HG03575 (cell line): ENCODE results near the gene COQ10A.
"Not testable (repeated sequence)": the region's sequence is repeated elsewhere in the genome, so short reads cannot be mapped to it uniquely, and the experiment has no call there.

Experiments
- ATAC-seq: cut with Tn5 transposase; IDR thresholded peaks from one replicate; pipeline ENCODE4 v1.9.1; 2021; ENCODE audit not compliant: unreplicated experiment, insufficient number of reproducible peaks, low FRiP score; ENCODE audit errors: extremely low read depth

COQ10A gene

DNA sequence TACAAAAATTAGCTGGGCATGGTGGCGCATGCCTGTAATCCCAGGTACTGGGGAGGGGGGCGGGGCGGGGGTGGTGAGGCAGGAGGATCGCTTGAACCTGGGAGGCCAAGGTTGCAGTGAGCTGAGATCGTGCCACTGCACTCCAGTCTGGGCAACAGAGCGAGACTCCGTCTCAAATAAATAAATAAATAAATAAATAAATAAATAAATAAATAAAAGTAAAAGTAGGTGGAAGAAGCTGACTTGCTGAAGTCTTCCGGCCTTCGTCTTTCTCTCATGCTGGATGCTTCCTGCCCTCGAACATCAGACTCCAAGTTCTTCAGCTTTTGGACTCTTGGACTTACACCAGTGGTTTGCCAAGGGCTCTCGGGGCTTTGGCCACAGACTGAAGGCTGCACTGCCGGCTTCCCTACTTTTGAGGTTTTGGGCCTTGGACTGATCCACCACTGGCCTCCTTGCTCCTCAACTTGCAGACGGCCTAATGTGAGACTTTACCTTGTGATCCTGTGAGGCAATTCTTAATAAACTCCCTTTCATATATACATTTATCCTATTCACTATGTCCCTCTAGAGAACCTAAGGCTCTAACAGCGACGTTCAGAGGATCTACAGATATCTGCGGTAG lies 562 bp upstream of the COQ10A start:
- ATAC-seq = not testable (repeated sequence)

DNA sequence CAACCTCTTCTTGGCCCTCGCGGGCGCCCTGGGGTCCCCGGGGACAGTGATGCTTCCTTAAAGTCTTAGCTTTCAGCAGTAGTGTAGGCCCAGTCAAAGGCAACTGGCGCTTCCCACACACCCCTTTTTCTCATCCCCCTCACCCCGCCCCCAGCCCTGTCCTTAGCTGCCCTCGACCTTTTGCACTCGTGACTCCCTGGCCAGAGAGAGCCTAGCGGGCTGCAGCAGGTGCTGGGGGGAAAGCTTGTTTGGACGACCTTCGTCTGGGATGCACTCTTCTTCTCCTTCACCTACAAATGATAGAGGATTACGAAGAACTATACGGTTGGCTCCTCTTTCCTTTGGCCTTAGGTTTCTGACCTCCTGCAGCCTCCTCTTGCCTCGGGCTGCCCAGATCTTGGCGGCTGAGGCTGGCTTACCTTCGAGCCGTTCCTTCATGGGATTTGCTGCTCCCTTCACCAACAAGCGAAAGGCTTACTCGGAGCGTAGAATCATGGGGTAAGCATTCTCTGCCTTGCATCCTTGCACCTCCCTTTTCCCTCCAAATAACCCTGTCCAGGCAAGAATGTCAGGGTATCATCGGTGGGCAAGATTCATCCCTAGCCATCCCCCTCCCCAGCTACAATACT lies 815 bp downstream of the COQ10A start:
- ATAC-seq = no peak

DNA sequence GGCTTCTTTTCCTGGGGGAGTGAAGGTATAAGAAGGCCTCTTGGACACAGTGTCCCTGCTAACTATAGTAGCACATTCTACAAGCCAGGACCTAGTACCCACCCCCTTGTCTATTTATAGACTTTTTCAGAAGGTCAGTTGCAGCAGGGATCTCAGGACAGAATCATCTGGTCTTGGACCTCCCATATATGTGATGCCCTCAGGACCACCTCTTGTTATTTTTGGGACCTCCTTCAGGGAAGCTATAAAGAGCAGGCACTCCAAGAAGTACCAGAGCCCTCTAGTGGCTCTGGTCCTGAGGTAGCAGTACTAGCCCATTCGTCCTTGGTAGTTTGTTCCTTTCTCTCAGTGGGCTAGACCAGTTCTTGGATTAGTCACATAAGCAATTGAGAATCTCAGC lies 4.3 kb downstream of the COQ10A start:
- ATAC-seq = no peak

DNA sequence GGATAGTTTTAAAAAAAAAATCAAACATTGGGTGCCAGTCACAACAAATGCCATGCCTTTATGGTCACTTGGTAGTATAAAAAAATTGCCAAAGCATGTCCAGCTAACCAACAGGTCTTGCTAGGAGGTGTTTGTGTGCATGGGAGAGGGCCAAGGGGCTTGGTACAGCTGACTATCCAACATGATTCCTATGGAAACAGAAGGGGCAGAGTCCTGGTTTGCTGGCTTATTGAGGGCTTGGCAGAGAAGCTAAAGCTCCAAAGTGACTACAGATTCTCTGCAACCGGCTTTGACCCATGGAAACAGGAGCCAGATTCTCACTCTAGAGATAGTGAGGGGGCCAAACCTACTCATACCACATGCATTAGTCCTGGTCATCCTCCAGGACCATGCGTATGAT lies 5.7 kb downstream of the COQ10A start:
- not testable (repeated sequence) for ATAC-seq

DNA sequence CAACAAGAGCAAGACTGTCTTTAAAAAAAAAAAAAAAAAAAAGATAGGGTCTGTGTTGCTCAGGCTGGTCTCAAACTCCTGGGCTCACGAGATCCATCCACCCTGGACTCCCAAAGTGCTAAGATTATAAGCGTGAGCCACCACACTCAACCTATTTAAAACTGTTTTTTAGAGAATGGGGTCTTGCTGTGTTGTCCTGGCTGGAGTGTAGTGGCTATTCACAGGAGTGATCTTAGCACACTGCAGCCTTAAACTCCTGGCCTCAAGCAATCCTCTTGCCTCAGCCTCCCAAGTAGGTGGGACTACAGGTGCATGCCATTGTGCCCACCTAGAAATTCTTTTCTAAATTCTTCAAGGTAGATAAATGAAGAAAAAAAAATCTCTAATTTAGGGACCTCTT lies 7.6 kb downstream of the COQ10A start:
- ATAC-seq = no peak

DNA sequence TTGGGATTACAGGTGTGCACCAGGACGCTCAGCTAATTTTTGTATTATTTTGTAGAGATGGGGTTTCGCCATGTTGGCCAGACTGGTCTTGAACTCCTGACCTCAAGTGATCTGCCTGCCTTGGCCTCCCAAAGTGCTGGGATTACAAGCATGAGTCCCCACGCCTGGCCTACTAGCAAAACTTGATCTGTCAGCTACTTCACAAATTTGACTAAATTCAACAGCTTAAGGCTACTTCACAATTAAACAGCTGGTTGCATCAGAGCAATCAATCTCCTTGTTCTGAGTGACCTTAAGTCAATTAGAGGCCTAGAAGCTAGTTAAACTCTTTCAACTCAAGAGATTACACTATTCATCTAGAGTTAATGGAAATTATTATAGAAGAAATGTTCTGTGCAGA lies 12.2 kb downstream of the COQ10A start:
- no peak for ATAC-seq

DNA sequence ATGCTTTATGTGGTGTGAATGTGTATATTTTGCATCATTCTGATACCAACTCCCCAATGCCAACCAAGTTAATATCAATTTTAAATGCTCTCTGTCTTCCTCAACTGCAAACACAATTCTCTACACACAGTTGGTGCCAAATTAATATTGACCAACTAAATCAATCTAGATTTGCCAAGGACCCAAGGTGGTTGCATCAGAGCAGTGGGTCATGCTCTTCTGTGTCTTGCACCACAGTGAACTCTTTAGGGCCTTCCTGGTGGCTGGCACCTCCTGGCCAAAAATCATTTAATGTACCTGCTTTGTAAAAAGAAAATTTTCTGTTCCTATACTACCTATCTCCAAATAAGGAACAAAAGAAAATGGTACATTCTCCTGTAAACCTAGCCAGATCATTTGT lies 14.1 kb downstream of the COQ10A start:
- ATAC-seq = no peak

DNA sequence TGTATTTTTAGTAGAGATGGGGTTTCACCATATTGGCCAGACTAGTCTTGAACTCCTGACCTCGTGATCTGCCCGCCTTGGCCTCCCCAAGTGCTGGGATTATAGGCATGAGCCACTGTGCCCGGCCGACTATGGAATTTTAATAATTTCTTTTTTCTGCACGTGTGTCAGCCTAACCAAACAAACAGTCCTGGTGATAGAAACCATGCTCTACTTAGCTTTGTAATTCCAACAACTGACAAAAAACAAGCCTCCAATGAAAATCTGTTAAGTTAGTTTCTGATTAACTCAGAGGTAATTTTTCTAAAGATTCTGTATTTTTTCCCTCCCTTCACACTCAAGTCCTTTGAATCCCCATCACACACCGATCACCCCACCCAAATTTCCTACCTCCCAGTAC lies 15.3 kb downstream of the COQ10A start:
- no peak for ATAC-seq

DNA sequence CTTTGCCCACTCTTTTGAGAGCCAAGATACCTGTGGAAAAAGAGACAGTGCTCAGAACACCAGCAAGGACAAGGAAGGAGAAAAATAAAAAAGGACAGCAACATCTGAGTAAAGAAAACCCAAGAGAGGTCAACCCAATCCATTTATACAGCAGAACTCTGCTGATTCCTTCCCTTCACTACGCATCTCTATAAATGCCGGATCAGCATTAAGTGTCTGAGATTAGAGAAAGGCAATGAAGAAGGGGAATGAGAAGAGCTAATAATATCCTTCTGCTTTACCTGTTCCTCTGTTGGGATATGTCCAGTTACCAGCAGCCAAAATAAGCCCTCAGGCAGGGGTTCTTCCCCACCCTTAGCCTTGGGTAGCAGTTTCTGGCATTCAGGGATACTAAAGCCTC lies 15.8 kb downstream of the COQ10A start:
- ATAC-seq = no peak

DNA sequence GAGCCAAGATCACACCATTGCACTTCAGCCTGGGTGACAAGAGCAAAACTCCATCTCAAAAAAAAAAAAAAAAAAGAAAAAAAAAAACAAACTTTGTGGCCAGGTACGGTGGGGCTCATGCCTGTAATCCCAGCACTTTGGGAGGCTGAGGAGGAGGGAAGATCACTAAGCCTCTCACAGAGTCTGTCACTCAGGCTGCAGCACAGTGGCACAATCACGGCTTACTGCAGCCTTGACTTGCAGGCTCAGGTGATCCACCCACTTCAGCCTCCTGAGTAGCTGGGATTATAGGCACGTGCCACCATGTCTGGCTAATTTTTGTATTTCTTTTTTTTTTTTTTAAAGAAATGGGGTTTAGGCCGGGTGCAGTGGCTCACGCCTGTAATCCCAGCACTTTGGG lies 17.5 kb downstream of the COQ10A start:
- ATAC-seq = not testable (repeated sequence)

DNA sequence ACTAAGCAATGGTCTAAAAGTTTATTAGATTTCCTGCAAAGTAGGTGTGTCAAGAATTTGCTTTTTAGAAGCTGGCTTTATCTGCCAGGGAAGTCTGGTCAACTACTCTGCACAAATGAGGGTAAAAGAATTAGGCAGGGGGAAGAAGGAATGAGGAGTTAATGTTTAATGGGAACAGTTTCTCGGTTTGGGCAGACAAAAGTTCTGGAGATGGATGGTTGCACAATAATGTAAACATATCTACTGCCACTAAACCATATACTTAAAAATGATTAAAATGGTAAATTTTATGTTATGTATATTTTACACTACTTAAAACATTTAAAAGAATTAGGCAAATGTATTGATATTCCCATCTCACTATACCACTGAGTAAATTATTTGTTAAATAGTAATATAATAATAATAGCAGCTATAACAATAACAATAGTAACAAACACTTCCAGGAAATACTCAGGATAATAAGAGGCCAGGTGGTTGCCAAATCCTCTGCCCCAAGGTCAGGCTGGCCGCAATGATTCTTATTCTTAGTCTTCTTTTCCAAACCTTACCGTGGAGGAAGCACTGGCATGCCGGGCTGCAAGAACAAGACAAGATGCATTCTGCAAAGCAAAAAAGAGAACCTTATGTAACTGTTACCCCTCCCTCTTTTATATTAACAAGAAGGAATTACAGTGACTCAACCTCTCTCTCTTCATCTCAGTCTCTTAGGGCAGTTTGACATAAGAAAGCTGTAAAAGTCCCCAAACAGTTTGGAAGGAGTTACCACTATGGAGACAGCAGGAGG lies 19.5 kb downstream of the COQ10A start:
- no peak for ATAC-seq

DNA sequence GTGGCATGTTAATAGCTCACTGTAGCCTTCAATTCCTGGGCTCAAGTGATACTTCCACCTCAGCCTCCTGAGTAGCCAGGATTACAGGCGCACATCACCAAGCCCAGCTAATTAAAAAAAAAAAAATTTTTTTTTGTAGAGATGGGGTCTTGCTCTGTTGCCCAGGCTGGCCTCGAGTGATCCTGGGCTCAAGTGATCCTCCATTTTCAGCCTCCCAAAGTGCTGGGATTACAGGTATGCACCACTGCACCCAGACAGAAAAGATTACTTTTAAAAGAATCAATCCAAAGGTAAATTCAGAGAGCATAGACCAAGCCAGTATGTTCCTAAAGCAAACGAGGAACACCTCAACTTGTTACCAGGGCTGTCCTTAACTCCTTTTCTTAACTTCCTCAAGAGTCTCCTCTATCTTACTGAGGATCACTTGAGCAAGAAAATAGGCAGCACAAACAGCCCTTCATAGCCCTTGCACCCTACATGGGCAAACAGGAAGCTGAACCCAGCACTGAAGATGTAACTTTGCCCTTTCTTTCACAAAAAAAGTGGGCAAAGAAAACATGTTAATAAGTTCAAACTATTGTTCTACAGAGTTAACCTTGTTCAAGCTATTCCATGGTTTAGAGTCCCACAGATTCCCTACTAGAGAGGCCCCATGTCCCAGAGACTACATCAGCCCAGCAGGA lies 22.1 kb downstream of the COQ10A start:
- no peak for ATAC-seq

DNA sequence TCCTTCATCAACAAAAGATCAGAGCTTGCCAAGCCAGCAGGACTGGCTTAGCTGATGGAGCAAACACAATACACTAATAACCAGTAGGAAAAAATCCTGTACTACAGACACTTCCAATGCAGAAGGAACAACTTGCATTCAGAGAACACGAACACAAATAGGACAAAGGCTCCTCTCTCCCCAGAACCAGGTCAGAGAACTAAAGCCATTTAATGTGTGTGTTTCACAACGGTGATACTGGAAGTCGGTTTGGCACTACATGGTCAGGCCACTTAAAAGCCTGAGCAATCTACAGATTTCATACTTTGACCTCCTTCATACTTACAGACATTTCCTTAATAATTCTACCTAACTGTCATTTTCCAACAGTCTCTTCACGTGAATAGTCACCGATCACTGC lies 27.1 kb downstream of the COQ10A start:
- no peak for ATAC-seq

DNA sequence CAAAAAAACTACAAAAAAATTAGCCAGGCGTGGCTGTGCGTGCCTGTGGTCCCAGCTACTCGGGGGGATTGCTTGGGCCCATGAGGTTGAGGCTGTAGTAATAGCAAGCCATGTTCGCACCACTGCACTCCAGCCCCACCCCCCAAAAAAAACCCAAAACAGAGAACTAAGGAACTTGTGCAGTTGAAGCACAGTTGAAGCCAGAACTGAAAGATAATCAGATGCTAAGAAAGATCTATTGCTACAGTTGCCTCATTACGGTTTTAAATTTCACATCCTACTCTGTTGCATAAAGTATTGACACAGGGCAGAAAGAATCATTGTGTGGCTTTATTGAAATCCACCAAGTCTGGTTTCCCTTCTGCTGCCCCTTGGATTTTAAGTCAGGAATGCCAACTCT lies 29.6 kb downstream of the COQ10A start:
- ATAC-seq = no peak

DNA sequence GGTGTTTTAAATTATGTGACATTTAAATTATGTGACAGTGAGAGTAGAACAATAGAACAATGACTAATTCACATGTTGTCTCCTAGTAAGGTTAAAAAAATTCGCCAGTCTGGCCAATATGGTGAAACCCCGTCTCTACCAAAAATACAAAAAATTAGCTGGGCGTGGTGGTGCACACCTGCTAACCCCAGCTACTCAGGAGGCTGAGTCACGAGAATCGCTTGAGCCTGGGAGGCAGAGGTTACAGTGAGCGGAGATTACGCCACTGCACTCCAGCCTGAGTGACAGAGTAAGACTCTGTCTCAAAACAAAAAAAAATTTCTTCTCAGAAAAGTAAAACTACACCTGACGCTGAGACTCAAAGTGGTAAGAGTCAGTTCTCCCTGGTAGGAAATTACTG lies 30.7 kb downstream of the COQ10A start:
- no peak for ATAC-seq

DNA sequence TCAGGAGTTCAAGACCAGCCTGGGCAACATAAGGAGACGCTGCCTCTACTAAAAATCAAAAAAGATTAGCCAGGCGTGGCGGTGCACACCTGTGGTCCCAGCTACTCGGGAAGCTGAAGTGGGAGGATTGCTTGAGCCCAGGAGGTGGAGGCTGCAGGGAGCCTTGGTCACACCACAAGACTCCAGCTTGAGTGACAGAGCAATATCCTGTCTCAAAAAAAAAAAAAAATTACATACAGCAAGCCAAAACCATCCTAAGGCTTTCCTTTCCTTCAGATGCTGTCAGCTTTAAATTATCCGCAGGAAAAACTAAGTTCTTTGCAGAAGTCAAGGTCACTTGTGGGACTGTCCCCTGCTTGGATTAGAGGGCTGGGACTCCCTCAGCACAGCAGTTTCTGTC lies 32.1 kb downstream of the COQ10A start:
- no peak for ATAC-seq

DNA sequence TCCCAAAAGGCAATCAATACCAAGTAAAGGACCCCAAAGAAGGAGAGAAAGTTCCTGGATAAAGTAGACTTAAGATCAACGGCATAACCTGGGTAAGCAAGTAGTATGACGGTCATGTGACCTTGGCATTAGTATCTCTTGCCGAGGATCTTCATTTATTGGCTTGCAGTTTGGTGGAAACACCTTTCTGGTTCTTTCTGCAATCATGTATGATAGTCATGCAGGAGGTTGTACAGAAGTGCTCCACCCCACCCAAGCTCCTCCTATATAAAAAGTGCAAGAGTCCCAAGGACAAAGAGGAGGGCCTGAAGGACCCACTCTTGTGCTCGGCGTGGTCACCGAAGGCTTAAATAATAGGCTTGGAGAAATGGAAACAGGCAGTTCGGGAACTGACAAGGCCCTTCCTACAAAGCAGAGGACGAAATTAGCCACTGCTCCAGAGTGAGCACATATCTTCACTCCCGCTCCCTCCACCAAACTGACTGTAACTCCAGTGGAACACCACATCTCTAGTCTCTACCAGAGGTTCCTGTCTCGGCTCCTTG lies 32.6 kb downstream of the COQ10A start:
- ATAC-seq = no peak

DNA sequence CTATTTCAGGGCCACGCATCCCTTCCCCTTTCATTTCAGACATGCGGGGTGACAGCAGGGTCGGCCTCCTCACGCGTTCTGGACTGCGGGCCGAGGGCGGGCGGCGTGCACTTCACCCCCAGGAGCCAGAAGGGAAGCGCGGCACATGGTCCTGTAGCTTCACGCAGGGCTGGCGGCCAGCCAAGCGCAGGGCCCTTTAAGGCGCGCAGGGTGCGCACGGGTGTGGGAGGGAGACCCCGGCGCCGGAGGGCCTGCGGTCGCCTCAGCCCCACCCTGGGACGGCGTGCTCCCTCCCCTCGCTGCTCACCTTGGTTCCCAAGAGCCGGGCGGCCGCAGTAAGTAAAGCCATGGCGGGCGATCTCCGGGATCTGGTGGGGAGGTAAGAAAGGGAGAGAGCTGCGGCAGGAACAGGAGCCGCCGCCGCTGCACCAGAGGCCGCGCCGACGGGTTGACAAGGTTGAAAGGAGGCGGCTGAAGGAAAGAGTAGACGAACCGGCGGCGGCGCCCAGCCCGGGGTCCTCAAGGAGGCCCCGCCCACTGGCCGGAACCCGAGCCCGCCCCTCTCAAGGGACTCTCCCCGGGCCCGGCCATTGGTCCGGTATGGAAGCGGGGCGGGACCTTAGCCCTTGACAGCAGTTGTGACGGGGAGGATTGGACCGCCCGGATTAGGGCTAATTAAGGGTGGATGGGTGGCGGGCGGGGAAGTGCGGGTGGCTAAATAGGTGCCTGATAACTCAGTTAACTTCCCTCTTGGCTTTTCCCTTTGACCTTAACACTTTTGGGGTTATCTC lies 33.3 kb downstream of the COQ10A start, which contains the start of gene CS:
CS (minus strand) TSS at position 478 of the 791 bp plus-strand sequence; CDS start at position 349, 129 bp downstream.
- peak; percentile 51 for ATAC-seq
